Activated CD4-positive, alpha-beta T cell treated with anti-CD3 and anti-CD28 coated beads, Interleukin-2, Interleukin-4, amounts not matched to agents 100 ng/mL and 50 ng/mL, durations not matched to agents 16 hours and 8 hours (primary cell): Measurements from ENCODE around the gene MRPL52.
"Not testable (repeated sequence)": the region's sequence is repeated elsewhere in the genome, so short reads cannot be mapped to it uniquely, and the experiment has no call there.

ENCODE experiments used
- DNase-seq: peaks from one replicate; pipeline ENCODE4 v3.0.0-alpha.2; 2020; ENCODE audit warnings: low spot score

Gene MRPL52

GRCh38 chr14:22811722-22812121 lies 18.0 kb upstream of the MRPL52 start:
- no peak for DNase-seq

GRCh38 chr14:22812744-22813143 lies 16.9 kb upstream of the MRPL52 start:
- DNase-seq: no peak

- no peak for DNase-seq
These were observed 16.5 kb upstream of the MRPL52 start for GRCh38 chr14:22813145-22813544.

- no peak for DNase-seq
These were observed 15.3 kb upstream of the MRPL52 start for GRCh38 chr14:22814373-22814772.

GRCh38 chr14:22814941-22815713 lies 14.6 kb upstream of the MRPL52 start, which contains the start of gene SLC7A7:
TSS of gene SLC7A7 (minus strand) at chr14:22815435. CDS start at chr14:22813398, 2,037 bp downstream.
- DNase-seq: no peak

- no peak for DNase-seq
These were observed 10.3 kb upstream of the MRPL52 start for GRCh38 chr14:22819151-22819988.

GRCh38 chr14:22820731-22821130 lies 9.0 kb upstream of the MRPL52 start:
- DNase-seq: no peak

- DNase-seq: no peak
These were observed 8.3 kb upstream of the MRPL52 start for GRCh38 chr14:22821193-22822015.

GRCh38 chr14:22822016-22822570 lies 7.6 kb upstream of the MRPL52 start:
- no peak for DNase-seq

GRCh38 chr14:22822571-22823098 lies 7.1 kb upstream of the MRPL52 start:
- peak; percentile 67 for DNase-seq

- DNase-seq: no peak
These were observed 4.9 kb upstream of the MRPL52 start for GRCh38 chr14:22824711-22825359.

- DNase-seq: not testable (repeated sequence)
These were observed 519 bp upstream of the MRPL52 start for GRCh38 chr14:22829076-22829660.

GRCh38 chr14:22830443-22831010 lies 840 bp downstream of the MRPL52 start:
- DNase-seq: no peak

- no peak for DNase-seq
These were observed 5.8 kb downstream of the MRPL52 start for GRCh38 chr14:22835505-22835904.

GRCh38 chr14:22836301-22837113 lies 6.8 kb downstream of the MRPL52 start, which contains the start of gene MMP14:
TSS of gene MMP14 (plus strand) at chr14:22836585. CDS start at chr14:22836818, 233 bp downstream.
- no peak for DNase-seq

GRCh38 chr14:22837114-22837749 lies 7.5 kb downstream of the MRPL52 start:
- DNase-seq: no peak

- DNase-seq: no peak
These were observed 8.3 kb downstream of the MRPL52 start for GRCh38 chr14:22837750-22838538.

GRCh38 chr14:22838631-22839041 lies 8.9 kb downstream of the MRPL52 start:
- no peak for DNase-seq
